ENCODE results near the gene DDIAS.
"Not testable (repeated sequence)": the region's sequence is repeated elsewhere in the genome, so short reads cannot be mapped to it uniquely, and the experiment has no call there.

The DDIAS gene

DNA sequence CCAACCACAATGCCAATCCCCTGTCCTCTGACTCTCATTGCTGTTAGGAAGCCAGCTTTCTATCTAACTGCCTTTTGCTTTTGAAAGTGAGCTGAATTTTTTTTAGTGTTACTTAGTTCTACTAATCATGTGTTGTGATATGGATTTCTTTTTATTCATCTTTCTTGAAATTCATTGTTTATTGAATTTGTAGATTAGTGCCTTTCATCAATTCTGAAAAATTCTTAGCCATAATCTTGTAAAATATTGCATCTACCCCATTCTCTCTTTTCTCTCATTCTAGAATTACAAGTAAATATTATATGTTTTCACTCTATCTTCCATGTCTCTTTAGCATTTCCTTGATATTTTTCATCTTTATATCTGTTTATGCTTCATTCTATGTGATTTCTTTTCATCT lies 47.8 kb downstream of the DDIAS start:
- H3K4me3 ChIP-seq (replicated peaks; ENCODE audit: low read depth, low read length): no peak overlapping the region
- TF ChIP-seq, protein P1, sequence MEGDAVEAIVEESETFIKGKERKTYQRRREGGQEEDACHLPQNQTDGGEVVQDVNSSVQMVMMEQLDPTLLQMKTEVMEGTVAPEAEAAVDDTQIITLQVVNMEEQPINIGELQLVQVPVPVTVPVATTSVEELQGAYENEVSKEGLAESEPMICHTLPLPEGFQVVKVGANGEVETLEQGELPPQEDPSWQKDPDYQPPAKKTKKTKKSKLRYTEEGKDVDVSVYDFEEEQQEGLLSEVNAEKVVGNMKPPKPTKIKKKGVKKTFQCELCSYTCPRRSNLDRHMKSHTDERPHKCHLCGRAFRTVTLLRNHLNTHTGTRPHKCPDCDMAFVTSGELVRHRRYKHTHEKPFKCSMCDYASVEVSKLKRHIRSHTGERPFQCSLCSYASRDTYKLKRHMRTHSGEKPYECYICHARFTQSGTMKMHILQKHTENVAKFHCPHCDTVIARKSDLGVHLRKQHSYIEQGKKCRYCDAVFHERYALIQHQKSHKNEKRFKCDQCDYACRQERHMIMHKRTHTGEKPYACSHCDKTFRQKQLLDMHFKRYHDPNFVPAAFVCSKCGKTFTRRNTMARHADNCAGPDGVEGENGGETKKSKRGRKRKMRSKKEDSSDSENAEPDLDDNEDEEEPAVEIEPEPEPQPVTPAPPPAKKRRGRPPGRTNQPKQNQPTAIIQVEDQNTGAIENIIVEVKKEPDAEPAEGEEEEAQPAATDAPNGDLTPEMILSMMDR (IDR thresholded peaks at IDR 0.05; ENCODE audit: low read depth, low read length, missing control alignments): no peak
- DNase-seq (ENCODE audit: extremely low read depth, low read depth): no peak

DNA sequence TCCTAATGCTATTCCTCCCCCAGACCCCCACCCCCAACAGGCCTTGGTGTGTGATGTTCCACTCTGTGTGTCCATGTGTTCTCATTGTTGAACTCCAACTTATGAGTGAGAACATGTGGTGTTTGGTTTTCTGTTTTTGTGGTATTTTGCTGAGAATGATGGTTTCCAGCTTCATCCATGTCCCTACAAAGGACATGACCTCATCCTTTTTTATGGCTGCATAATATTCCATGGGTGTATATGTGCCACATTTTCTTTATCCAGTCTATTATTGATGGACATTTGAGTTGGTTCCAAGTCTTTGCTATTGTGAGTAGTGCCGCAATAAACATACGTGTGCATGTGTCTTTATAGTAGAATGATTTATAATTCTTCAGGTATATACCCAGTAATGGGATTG lies 49.0 kb downstream of the DDIAS start:
- not testable (repeated sequence) for DNase-seq (ENCODE audit: extremely low read depth, low read depth); H3K4me3 ChIP-seq (replicated peaks; ENCODE audit: low read depth, low read length)

DNA sequence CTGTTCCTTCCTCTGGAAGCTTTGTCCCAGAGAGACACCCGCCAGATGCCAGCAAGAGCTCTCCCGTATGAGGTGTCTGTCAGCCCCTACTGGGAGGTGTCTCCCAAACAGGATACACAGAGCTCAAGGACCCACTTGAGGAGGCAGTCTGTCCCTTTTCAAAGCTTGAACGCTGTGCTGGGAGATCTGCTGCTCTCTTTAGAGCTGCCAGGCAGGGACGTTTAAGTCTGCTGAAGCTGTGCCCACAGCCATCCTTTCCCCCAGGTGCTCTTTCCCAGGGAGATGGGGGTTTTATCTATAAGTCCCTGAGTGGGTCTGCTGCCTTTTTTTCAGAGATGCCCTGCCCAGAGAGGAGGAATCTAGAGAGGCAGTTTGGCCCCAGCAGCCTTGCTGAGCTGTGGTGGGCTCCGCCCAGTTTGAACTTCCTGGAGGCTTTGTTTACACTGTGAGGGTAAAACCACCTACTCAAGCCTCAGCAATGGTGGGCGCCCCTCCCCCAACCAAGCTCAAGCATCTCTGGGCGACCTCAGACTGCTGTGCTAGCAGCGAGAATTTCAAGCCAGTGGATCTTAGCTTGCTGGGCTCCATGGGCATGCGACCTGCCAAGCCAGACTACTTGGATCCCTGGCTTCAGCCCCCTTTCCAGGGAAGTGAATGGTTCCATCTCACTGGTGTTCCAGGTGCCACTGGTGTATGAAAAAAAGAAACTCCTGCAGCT lies 54.4 kb downstream of the DDIAS start:
- H3K4me3 ChIP-seq (replicated peaks; ENCODE audit: low read depth, low read length); DNase-seq (ENCODE audit: extremely low read depth, low read depth): not testable (repeated sequence)

DNA sequence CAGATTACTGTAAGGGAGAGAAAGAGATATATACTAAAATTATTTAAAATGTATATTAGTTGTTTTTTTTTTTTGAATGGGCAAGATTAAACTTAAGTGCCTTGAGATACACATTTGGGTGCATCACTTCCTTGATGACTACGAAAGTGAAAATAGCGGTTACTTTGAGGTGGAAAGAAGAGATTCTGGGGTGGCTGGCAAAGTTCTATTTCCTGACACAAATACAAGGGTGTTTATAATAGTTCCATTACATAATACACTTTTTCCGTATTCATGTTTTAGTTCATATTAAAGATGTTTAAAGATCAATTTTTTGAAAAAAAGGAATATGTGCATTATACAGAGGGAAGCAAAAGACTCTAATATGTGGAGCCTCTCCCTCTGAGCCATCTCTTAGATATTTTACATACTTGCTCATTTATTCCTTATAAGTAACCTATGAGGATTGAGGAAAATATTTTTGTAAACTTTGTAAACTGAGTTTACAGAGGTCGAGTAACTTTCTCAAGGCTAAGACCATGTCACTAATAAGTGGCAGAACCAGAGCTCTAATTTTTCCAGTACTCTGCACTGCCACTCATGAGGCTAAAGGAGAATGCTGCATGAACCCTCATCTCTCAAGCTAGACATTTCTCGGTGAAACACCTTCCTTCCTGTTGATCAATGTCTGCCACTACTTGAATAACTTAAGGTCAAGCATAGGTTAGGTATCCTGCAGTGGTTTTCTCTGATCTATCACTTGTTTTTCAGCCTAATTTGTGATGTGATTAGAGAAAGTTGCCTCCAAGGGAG lies 58.6 kb downstream of the DDIAS start:
- no peak for DNase-seq (ENCODE audit: extremely low read depth, low read depth)
- TF ChIP-seq, protein P1 (IDR thresholded peaks at IDR 0.05; ENCODE audit: low read depth, low read length, missing control alignments): no peak
- H3K4me3 ChIP-seq (replicated peaks; ENCODE audit: low read depth, low read length): no peak overlapping the region

DNA sequence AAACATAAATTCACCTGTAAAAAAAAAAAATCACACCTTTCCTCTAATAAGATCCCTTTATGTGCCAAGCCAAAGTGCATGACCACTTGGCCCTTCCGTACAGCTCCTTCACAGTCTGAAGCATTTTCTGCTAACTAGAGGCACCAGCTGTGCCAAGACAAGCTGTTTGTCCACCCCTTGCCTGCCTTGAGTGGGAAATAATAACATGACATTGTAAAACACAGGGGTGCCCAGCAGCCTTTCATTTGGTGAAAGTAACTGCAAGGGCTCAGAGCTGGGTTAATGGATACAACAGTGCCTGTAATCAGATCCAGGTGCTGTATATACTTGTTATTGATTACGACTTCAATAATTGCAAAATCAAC lies 59.2 kb downstream of the DDIAS start:
- H3K4me3 ChIP-seq (replicated peaks; ENCODE audit: low read depth, low read length): no peak overlapping the region
- no peak for DNase-seq (ENCODE audit: extremely low read depth, low read depth)
- TF ChIP-seq, protein P1 (IDR thresholded peaks at IDR 0.05; ENCODE audit: low read depth, low read length, missing control alignments): no peak

DNA sequence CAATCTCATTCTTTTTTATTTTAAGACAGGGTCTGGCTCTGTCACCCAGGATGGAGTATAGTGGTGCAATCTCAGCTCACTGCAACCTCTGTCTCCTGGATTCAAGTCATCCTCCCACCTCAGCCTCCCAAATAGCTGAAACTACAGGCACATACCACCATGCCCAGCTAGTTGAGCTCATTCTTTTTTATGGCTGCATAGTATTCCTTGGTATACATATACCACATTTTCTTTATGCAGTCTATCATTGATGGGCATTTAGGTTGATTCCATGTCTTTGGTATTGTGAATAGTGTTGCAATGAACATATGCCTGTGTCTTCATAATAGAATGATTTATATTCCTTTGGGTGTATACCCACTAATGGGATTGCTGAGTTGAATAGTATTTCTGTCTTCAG lies 60.5 kb downstream of the DDIAS start:
- H3K4me3 ChIP-seq (replicated peaks; ENCODE audit: low read depth, low read length); DNase-seq (ENCODE audit: extremely low read depth, low read depth): not testable (repeated sequence)

DNA sequence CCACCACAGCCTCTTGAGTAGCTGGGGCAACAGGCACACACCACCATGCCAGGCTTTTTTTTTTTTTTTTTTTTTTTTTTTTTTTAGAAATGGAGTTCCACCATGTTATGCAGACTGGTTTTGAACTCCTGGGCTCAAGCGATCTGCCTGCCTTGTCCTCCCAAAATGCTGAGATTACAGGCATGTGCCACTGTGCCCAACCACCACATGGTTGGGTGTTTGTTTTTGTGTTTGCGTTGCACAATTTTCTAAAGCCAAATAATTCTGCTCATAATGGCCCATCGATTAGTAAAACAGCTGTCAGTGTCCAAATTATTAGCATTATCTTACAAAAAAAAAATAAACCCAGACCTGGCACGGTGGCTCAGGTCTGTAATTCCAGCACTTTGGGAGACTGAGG lies 65.8 kb downstream of the DDIAS start:
- no peak for DNase-seq (ENCODE audit: extremely low read depth, low read depth)
- H3K4me3 ChIP-seq (replicated peaks; ENCODE audit: low read depth, low read length): no peak overlapping the region
- TF ChIP-seq, protein P1 (IDR thresholded peaks at IDR 0.05; ENCODE audit: low read depth, low read length, missing control alignments): no peak

DNA sequence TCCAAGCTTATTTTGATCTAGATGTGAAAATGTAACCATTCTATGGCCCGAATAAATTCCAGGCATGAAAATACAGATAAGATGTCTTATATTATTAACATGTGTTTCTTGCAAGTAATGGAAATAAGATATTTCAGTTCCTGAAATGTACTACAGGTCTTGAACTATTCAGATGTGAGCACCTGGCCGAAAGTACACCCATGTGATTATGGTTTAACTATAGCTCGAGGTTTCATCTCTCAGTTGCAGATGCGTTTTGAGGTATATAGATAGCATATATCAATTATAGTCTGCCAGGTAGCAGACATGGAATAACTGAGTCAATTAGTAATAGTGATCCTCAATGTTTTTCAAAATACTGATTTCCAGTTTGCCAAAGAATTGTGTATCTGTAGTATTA lies 68.3 kb downstream of the DDIAS start:
- DNase-seq (ENCODE audit: extremely low read depth, low read depth): no peak
- H3K4me3 ChIP-seq (replicated peaks; ENCODE audit: low read depth, low read length): no peak overlapping the region
- TF ChIP-seq, protein P1 (IDR thresholded peaks at IDR 0.05; ENCODE audit: low read depth, low read length, missing control alignments): no peak

DNA sequence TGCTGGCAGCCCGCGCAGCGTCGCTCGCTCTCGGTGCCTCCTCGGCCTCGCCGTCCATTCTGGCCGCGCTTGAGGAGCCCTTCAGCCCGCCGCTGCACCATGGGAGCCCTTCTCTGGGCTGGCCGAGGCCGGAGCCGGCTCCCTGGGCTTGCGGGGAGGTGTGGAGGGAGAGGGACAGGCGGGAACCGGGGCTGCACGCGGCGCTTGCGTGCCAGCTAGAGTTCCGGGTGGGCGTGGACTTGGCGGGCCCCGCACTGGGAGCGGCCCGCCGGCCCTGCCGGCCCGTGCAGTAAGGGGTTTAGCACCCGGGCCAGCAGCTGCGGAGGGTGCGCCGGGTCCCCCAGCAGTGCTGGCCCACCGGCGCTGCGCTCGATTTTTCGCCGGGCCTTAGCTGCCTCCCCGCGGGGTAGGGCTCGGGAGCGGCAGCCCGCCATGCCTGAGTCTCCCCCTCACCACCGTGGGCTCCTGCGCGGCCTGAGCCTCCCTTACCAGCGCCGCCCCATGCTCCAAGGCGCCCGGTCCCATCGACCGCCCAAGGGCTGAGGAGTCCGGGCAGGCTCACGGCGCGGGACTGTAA lies 69.1 kb downstream of the DDIAS start:
- DNase-seq (ENCODE audit: extremely low read depth, low read depth); H3K4me3 ChIP-seq (replicated peaks; ENCODE audit: low read depth, low read length): not testable (repeated sequence)

DNA sequence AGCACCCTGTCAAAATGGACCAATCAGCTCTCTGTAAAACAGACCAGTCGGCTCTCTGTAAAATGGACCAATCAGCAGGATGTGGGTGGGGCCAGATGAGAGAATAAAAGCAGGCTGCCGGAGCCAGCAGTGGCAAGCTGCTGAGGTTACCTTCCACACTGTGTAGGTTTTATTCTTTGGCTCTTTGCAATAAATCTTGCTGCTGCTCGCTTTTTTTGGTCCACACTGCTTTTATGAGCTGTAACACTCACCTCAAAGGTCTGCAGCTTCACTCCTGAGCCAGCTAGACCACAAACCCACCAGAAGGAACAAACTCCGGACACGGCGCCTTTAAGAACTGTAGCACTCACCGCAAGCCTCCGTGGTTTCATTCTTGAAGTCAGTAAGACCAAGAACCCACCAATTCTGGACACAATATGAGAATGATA lies 70.0 kb downstream of the DDIAS start:
- not testable (repeated sequence) for DNase-seq (ENCODE audit: extremely low read depth, low read depth)

More for the DNA sequence above, 70.0 kb downstream of the DDIAS start:
- H3K4me3 ChIP-seq (replicated peaks; ENCODE audit: low read depth, low read length): not testable (repeated sequence)
